HG02884 (cell line): ENCODE results near the gene TNFSF12.

Source experiments
- ATAC-seq: cut with Tn5 transposase; IDR thresholded peaks from one replicate; pipeline ENCODE4 v1.9.1; 2021; ENCODE audit warnings: mild to moderate bottlenecking, moderate library complexity; ENCODE audit not compliant: unreplicated experiment

Gene TNFSF12

GRCh38 chr17:7548585-7549400 lies at the start of gene TNFSF12:
TNFSF12 (plus strand) TSS chr17:7549058; CDS start chr17:7549154, 96 bp downstream.
- ATAC-seq = no peak

DNA sequence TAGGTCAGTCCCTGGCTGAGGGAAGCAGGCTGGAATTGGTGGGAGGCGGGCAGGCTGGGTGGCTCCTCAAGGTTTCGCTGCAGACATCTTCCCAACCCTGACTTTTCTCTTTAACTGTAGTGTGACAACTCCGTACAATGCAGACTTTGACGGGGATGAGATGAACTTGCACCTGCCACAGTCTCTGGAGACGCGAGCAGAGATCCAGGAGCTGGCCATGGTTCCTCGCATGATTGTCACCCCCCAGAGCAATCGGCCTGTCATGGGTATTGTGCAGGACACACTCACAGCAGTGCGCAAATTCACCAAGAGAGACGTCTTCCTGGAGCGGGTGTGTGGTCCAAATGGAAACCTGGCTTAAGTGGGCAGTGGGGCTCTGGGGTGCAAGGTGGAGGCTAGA lies 49.7 kb upstream of the TNFSF12 start:
- ATAC-seq = no peak

- no peak for ATAC-seq
Observed at GRCh38 chr17:7501729-7502128, 47.1 kb upstream of the TNFSF12 start.

DNA sequence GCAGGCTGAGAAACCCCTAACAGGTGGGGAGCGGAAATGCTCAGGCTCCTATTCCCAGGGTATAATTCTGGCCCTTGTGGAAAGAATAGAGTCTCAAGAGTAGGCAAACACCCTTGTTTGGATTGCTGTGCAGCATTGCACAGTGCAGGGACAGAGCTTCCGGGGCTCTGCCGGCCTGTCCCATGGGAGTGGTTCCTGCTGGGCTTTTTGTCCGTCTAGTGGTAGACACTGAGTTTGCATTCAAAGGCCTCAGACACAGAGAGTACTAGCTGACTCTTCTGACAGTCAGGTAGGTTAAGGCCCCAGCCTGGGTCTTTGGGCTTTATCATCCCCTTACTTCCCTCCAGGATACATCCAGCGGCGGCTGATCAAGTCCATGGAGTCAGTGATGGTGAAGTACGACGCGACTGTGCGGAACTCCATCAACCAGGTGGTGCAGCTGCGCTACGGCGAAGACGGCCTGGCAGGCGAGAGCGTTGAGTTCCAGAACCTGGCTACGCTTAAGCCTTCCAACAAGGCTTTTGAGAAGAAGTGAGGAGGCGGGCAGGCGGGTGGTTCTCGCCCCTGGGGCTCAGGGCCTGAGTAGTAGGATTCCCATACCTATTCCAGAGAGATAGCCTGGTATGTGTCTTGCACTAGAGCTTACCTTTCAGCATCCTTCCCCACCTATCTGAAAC lies 46.5 kb upstream of the TNFSF12 start:
- ATAC-seq = no peak

- no peak for ATAC-seq
Observed at GRCh38 chr17:7502987-7503386, 45.9 kb upstream of the TNFSF12 start.

- ATAC-seq = no peak
Observed at GRCh38 chr17:7503521-7503920, 45.3 kb upstream of the TNFSF12 start.

- ATAC-seq = no peak
Observed at GRCh38 chr17:7508145-7508544, 40.7 kb upstream of the TNFSF12 start.

DNA sequence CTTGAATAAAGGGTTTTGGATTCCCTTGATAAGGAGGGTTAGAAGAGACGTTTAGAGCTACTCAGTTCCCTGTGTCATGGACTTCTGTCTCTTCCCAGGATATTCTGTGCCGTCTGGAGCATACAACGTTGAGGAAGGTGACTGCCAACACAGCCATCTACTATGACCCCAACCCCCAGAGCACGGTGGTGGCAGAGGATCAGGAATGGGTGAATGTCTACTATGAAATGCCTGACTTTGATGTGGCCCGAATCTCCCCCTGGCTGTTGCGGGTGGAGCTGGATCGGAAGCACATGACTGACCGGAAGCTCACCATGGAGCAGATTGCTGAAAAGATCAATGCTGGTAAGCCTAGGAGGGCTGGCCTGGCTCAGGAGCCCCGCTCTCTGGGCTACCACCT lies 40.0 kb upstream of the TNFSF12 start:
- no peak for ATAC-seq

DNA sequence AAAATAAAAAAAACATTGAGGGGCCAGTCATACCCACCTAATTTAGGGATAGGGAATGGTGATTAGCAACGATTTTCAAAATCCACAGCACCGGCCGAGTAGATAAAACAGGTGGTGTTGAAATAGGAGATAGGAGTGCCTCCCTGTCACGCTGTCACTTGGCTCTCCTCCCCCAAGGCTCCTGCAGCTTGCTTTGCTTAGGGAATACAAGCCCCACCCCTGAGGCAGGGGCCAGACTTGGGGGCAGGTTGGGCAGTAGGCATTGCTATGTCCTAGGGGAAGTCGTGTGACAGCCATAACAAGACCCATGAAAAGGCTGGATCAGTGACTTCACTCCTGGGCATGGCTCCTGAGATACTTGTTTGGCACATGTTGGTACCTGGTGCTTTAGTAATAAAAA lies 38.9 kb upstream of the TNFSF12 start:
- no peak for ATAC-seq

DNA sequence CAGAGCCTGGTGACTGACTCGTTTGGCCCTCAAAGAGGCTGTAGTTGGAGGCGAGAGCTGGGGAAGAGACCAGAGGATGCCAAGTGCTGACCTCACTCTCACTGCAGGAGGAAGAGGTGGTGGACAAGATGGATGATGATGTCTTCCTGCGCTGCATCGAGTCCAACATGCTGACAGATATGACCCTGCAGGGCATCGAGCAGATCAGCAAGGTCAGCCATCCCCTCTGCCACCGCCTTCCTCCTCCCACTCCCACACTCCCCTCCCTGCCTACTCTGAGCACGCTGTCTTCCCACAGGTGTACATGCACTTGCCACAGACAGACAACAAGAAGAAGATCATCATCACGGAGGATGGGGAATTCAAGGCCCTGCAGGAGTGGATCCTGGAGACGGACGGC lies 37.8 kb upstream of the TNFSF12 start:
- no peak for ATAC-seq

GRCh38 chr17:7512105-7512504 lies 36.8 kb upstream of the TNFSF12 start:
- ATAC-seq = no peak

GRCh38 chr17:7512824-7513540 lies 35.9 kb upstream of the TNFSF12 start:
- ATAC-seq = no peak

- no peak for ATAC-seq
Observed at GRCh38 chr17:7513850-7514419, 34.9 kb upstream of the TNFSF12 start.

DNA sequence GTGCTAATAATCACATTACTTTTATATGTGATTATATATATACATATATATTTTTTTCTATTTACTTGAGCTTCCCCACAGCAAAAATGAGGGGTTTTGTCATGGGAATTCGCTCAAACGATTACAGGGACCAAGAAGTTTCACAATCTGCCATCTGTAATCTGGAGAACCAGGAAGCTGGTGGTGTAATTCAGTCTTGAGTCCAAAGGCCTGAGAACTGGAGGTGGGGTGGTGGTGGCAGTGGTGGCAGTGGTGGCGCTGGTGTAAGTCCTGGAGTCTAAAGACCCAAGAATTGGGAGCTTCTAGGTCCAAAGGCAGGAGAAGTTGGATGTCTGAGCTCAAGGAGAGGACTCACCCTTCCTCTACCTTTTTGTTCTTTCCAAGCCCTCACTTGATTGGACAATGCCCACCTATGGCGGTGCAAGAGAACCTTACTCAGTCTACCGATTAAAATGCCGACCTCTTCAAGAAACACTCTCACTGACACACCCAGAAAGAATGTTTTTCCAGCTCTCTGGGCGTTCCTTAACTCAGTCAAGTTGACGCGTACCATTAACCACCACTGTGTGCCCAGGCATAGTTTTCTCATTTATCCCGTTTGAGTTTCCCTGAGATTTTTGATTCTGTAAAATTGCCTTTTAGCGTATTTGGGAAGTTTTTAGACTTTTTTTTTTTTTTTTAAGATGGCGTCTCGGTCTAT lies 32.8 kb upstream of the TNFSF12 start:
- no peak for ATAC-seq

GRCh38 chr17:7523033-7523432 lies 25.8 kb upstream of the TNFSF12 start:
- ATAC-seq = no peak

DNA sequence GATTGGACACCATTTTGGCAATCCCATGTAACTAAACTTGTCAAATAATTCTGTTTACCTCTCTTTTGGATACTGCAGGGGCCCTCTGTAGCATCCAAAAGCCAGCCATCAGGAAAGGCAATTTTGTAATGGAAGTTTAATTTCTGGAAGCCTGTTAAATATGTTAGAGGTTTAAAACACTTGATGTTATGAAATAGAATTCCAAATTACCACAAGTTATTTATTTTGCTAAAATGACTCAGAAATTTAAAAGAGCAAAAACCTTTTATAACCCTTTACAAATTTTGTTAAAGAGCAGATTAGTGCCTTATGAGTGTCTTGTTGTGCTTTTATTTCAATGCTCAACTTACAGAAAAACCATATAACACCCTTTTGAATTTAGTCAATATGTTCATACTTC lies 20.0 kb upstream of the TNFSF12 start:
- ATAC-seq = no peak

DNA sequence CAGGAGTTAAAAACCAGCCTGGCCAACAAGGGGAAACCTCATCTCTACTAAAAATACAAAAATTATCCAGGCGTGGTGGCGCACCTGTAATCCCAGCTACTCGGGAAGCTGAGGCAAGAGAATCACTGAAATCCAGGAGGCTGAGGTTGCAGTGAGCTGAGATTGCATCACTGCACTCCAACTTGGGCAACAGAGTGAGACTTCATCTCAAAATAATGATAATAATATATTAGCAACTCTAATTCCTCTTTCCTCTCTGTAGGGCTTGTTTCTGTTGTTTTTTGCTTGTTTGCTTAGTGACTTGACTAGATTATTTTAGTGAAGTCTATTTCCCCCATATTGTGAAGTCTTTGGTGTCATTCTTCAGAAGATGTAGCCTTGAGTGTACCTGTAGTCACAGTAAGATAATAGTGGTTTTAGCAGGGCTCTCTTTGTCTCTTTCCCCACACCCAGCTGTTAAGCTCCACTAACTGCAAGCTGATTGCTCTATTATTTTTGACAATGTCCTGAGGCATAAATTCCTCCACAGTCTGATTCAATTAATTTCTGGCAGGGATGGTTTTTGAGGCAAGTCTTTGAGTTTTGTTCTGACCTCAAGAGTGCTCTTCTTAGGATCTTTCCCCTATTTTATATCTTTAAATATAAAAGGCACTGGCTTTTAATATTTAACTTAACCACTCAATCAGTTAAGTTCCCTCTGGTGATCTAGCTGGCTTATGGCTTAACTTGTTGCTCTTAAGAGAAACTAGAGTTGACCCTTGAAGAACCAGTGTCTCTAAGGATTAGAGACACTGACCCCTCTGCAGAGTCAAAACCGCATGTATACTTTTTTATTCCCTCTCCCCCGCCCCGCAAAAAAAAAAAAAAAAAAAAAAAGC lies 18.6 kb upstream of the TNFSF12 start:
- ATAC-seq = no peak

DNA sequence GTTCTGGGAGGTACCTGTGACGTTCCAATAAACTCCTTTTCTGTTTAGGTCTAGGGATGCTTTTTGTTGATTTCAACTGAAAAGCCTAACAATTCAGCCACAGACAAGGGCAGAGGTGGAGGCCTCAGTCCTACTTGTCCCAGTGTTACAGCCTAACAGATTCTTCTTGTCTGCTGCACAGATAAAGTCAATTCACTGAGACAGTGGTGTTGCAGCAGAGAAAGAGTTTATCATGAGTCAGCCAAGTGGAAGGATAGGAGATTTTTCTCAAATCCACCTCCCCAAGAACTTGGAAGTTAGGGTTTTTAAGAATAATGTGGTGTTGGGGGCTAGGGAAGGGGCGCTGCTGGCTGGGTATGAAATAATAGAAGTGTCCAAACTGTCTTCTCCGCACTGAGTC lies 10.8 kb upstream of the TNFSF12 start:
- no peak for ATAC-seq

DNA sequence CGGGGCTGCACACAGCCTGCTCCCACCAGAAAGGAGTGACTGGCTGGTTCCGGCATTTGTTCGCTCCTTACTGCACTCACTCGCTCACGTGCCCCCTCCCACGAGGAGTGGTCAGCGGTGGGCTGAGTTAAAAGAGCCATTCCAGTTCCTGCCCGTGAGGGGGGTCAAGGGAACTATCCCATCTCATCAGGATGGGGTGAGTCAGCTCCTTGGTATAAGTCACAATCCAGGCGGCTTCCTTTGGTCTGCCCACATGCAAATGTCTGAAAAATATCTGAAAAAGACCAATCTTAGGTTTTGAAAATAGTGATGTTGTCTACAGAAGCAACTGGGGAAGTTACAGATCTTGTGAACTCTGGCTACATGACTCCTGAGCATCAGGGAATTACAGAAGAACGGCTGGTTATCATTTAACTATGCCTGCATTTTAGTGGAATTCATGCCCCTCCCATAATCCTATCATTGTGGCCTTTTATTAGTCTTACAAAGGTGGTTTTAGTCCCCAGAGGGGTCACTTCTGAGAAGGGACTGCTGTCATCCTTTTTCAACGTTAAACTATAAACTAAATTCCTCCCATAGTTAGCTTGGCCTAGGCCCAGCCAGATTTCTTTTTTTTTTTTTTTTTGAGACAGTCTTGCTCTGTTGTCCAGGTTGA lies 9.8 kb upstream of the TNFSF12 start:
- ATAC-seq = no peak
